HepG2 (cell line): ENCODE results near the gene ULK4. TPM values are rescaled to one million over a fixed set of nuclear protein-coding genes. Genes with fewer than 3 reads are reported as not detected.

Source experiments
- ATAC-seq: fragments of 200-7000 bp; cut with Tn5 transposase; 3 replicates; pipeline ENCODE4 v1.9.1; 2020; ENCODE audit warnings: mild to moderate bottlenecking, moderate library complexity
- BruUV-seq: library from RNA; stranded (reverse); fragments of 400-500 nt; replicated peaks from 2 replicates; lab custom pipeline; 2021; lab: Mats Ljungman, UMichigan
- CTCF ChIA-PET: fragments of 300-600 bp; formaldehyde crosslinking; extraction: SDS; loops from one replicate; lab custom pipeline; 2021; ENCODE audit warnings: low total read pairs, inconsistent platforms, low intra/inter-chr PET ratio; lab: Yijun Ruan, JAX
- POLR2A ChIA-PET: fragments of 350-600 bp; sonication (Branson Sonifier 250); formaldehyde crosslinking; loops from one replicate; lab custom pipeline; 2020; ENCODE audit warnings: antibody characterized with exemption, inconsistent platforms; lab: Yijun Ruan, JAX
- DNase-seq: peaks from one replicate; pipeline ENCODE4 v3.0.0-alpha.2; 2015; ENCODE audit warnings: low spot score
- FAIRE-seq: peaks from 3 replicates; lab custom pipeline; 2011; peaks lifted over from hg19 to GRCh38; lab: Jason Lieb, UNC
- H2AFZ ChIP-seq: one replicate; pipeline ENCODE4 v1.6.1; 2011; ENCODE audit warnings: low read length, inconsistent platforms
- H3K27ac ChIP-seq: fragments of 300-600 bp; 3 replicates; pipeline ENCODE4 v1.8.0; 2011; ENCODE audit warnings: mixed run types, mild to moderate bottlenecking, mixed read lengths, low read length, inconsistent platforms; ENCODE audit not compliant: insufficient read depth; ENCODE audit errors: extremely low read length
- H3K27me3 ChIP-seq, 2 experiments: fragments of 200-600 bp in 1 of 2; 2 replicates in 1 of 2; 3 replicates in 1 of 2; pipeline versions ENCODE4 v1.6.0 to v1.8.0; 2011; ENCODE audit warnings: low read length in 2 of 2, mild to moderate bottlenecking in 2 of 2, moderate library complexity in 2 of 2, inconsistent platforms in 1 of 2; ENCODE audit not compliant: insufficient read depth in 2 of 2, control insufficient read depth in 1 of 2
- H3K36me3 ChIP-seq, 2 experiments: fragments of 200-600 bp in 1 of 2; replicated peaks in 1 of 2; 2 replicates in 1 of 2; 3 replicates in 1 of 2; pipeline versions ENCODE4 v1.5.1 to v1.8.0; 2011; ENCODE audit warnings: low read length in 2 of 2, inconsistent platforms in 1 of 2; ENCODE audit not compliant: insufficient read depth in 2 of 2, control insufficient read depth in 1 of 2
- H3K4me1 ChIP-seq: 2 replicates; pipeline ENCODE4 v1.5.1; 2012; ENCODE audit warnings: low read length, inconsistent platforms; ENCODE audit not compliant: insufficient read depth
- H3K4me2 ChIP-seq: 2 replicates; pipeline ENCODE4 v1.6.0; 2011; ENCODE audit warnings: low read depth, low read length, inconsistent platforms
- H3K4me3 ChIP-seq, 3 experiments: fragments of 200-600 bp in 1 of 3; sonication (generic), shearing (Covaris generic) in 1 of 3; replicated peaks in 1 of 3; 2 replicates each; pipeline ENCODE4 v1.5.1; 2011 to 2016; ENCODE audit warnings: low read length in 3 of 3, inconsistent platforms in 2 of 3, low read depth in 2 of 3, mild to moderate bottlenecking in 2 of 3, control low read depth in 1 of 3, mixed read lengths in 1 of 3; ENCODE audit not compliant: insufficient read depth in 1 of 3
- H3K79me2 ChIP-seq: one replicate; pipeline ENCODE4 v1.6.1; 2011; ENCODE audit warnings: low read length, inconsistent platforms; ENCODE audit not compliant: insufficient read depth
- H3K9ac ChIP-seq: 2 replicates; pipeline ENCODE4 v1.6.0; 2011; ENCODE audit warnings: mild to moderate bottlenecking, low read depth, low read length, inconsistent platforms; ENCODE audit not compliant: insufficient read depth
- H3K9me3 ChIP-seq: 2 replicates; pipeline ENCODE4 v1.5.1; 2012; ENCODE audit warnings: mild to moderate bottlenecking, low read length
- H4K20me1 ChIP-seq: 2 replicates; pipeline ENCODE4 v1.6.0; 2011; ENCODE audit warnings: inconsistent platforms, mild to moderate bottlenecking, low read length, moderate library complexity; ENCODE audit not compliant: insufficient read depth
- CEBPZ ChIP-seq: IDR thresholded peaks from 2 replicates; pipeline ENCODE4 v1.6.1; 2012; ENCODE audit warnings: low read length, improper control_type of control experiment
- MTA1 ChIP-seq: sonication (generic); formaldehyde crosslinking; IDR thresholded peaks from 2 replicates; pipeline ENCODE4 v1.4.0; 2020; ENCODE audit warnings: missing genetic modification reagents, mild to moderate bottlenecking, borderline replicate concordance
- NONO ChIP-seq, 2 experiments: fragments of 450-650 bp in 1 of 2; sonication (generic) in 1 of 2; formaldehyde crosslinking in 1 of 2; IDR thresholded peaks in 1 of 2; conservative IDR thresholded peaks in 1 of 2; 2 replicates each; pipeline versions ENCODE4 v1.6.1 to v1.8.0; 2017 to 2022; ENCODE audit warnings: mild to moderate bottlenecking in 1 of 2, missing genetic modification reagents in 1 of 2, moderate library complexity in 1 of 2
- THRA ChIP-seq: sonication (generic); formaldehyde crosslinking; IDR thresholded peaks from 2 replicates; pipeline ENCODE4 v1.4.0; 2020; ENCODE audit warnings: missing genetic modification reagents, borderline replicate concordance
- USF2 ChIP-seq, 2 experiments: sonication (generic) in 1 of 2; formaldehyde crosslinking in 1 of 2; IDR thresholded peaks; 2 replicates each; pipeline versions ENCODE4 v1.5.1 to v1.6.1; 2011 to 2020; ENCODE audit warnings: borderline replicate concordance in 1 of 2, low read depth in 1 of 2, low read length in 1 of 2, mild to moderate bottlenecking in 1 of 2, missing genetic modification reagents in 1 of 2, moderate library complexity in 1 of 2
- ZNF224 ChIP-seq: sonication (generic); formaldehyde crosslinking; IDR thresholded peaks from 2 replicates; pipeline ENCODE4 v1.5.0; 2020; ENCODE audit warnings: mild to moderate bottlenecking, missing genetic modification reagents
- ZNF615 ChIP-seq: sonication (generic); formaldehyde crosslinking; IDR thresholded peaks from 2 replicates; pipeline ENCODE4 v1.5.0; 2020; ENCODE audit warnings: mild to moderate bottlenecking, missing genetic modification reagents, borderline replicate concordance
- ZSCAN22 ChIP-seq: sonication (generic); formaldehyde crosslinking; IDR thresholded peaks from 2 replicates; pipeline ENCODE4 v1.4.0; 2020; ENCODE audit warnings: mild to moderate bottlenecking, missing genetic modification reagents
- WGBS: methylation state at CpG from one replicate; pipeline ENCODE4 v1.1.6; 2017; ENCODE audit warnings: low lambda C conversion rate; 5-methylcytosine and 5-hydroxymethylcytosine counted together
- in situ Hi-C: cut with HindIII; loops from 2 replicates; pipeline ENCODE4 v1.10.0; 2017; ENCODE audit warnings: low pct_unique_long_range_greater_than_20kb; ENCODE audit not compliant: extremely low pct_ligation_motif_present
- intact Hi-C: fragments of 100-400 bp; cut with micrococcal nuclease; formaldehyde crosslinking; loops from one replicate; pipeline ENCODE4 v1.10.0; 2022; ENCODE audit not compliant: unreplicated experiment
- polyA plus RNA-seq, 8 experiments: library from polyadenylated mRNA; depleted of rRNA in 3 of 8; stranded (reverse) in 7 of 8; unstranded in 1 of 8; fragments of >200 nt; fragmentation: Illumina TruSeq in 4 of 8; extraction: Trizol in 4 of 8; gene quantifications; 2 replicates each; pipeline versions ENCODE4 v1.2.1 to v1.2.3, GENCODE V29; 2011 to 2016; ENCODE audit warnings: low read depth in 4 of 8, missing spikeins in 1 of 8, mixed read lengths in 1 of 8; ENCODE audit not compliant: insufficient read depth in 1 of 8
- total RNA-seq, 5 experiments: library from RNA; depleted of rRNA; stranded (reverse); fragments of >200 nt; fragmentation: Illumina TruSeq; extraction: Trizol; gene quantifications; 2 replicates each; pipeline ENCODE4 v1.2.3, GENCODE V29; 2016; ENCODE audit warnings: low read depth in 1 of 5

The ULK4 gene
- total and polyA plus RNA-seq, 2 of the 13 experiments (the other 11 are each of a cell fraction or from before 2014, with no cell fraction given), result 6.7 to 11.8 TPM

GRCh38 chr3:41627477-41628087, 334.3 kb downstream of the ULK4 start:
- intact Hi-C loops, result loop anchor here (10.0 kb wide), 1 partner anchor 953 kb away; no protein-coding TSS in a partner anchor
- H3K79me2 ChIP-seq, result no peaks in the 10 kb centered on the region
- no peaks in the 10 kb centered on the region; a peak in 1 of 5 replicates for H3K27me3 ChIP-seq
- no peaks in the 10 kb centered on the region for H4K20me1 ChIP-seq
- DNase-seq, result no peak
- no peak for FAIRE-seq
- peaks cover 17% of the 10 kb centered on the region for H3K4me1 ChIP-seq
- ATAC-seq, result no peak
- H3K27ac ChIP-seq, result no peak overlapping the region
- ChIA-PET POLR2A (no interaction called here), CTCF (no interaction called here)
- no peaks in the 10 kb centered on the region for H3K9me3 ChIP-seq
- no peak overlapping the region for H3K4me2 ChIP-seq
- no peaks in the 10 kb centered on the region for H3K36me3 ChIP-seq
- WGBS, result 76% methylated on average over 5 of the region's 5 CpGs
- no peak overlapping the region for H3K9ac ChIP-seq
- H2AFZ ChIP-seq, result no peak overlapping the region
- no peak overlapping the region for H3K4me3 ChIP-seq
- in situ Hi-C loops, result no loop called here
- BruUV-seq, result no TSS peak
- TF ChIP-seq MTA1 (CRISPR knock-in tag), result no peak
- TF ChIP-seq USF2 (IDR thresholded peaks at IDR 0.05; ENCODE audit: low read depth, low read length), result no peak
- TF ChIP-seq USF2 (CRISPR knock-in tag; IDR thresholded peaks at IDR 0.05; ENCODE audit: borderline replicate concordance), result no peak
- no peak for TF ChIP-seq NONO (IDR thresholded peaks at IDR 0.05)
- no peak for TF ChIP-seq NONO (CRISPR knock-in tag; conservative IDR thresholded peaks at IDR 0.05)
- TF ChIP-seq ZNF615, result no peak
- no peak for TF ChIP-seq THRA (CRISPR knock-in tag)
- no peak for TF ChIP-seq ZNF224 (CRISPR knock-in tag)
- TF ChIP-seq ZSCAN22 (CRISPR knock-in tag), result no peak
- TF ChIP-seq CEBPZ, result no peak
